DMS 273 (cell line): ENCODE measurements around the gene ARID3C.
"Not testable (repeated sequence)": the region's sequence is repeated elsewhere in the genome, so short reads cannot be mapped to it uniquely, and the experiment has no call there.

ENCODE experiments used
- DNase-seq: peaks from one replicate; lab custom pipeline; 2025; ENCODE audit not compliant: unreplicated experiment; lab: John Stamatoyannopoulos, UW

The ARID3C gene

DNA sequence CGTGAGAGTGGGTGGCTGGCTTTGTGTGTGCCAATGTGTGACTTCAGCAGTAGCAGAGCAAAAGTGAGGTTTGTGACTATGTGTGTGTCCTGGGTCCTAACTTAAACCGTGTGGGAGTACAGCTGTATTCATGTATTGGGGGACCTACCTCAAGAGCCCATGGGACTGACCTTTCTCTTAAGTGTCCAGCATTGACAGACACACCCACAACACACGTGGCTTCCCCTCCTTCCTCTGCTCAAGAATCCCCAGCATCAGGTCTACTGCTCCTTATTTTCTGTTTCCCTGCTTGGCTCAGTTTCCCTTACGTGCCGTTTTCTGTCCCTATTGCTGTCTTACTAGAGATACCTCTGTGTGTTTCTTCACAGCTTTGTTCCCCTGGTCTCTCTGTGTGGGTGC lies 23.7 kb upstream of the ARID3C start:
- no peak for DNase-seq

DNA sequence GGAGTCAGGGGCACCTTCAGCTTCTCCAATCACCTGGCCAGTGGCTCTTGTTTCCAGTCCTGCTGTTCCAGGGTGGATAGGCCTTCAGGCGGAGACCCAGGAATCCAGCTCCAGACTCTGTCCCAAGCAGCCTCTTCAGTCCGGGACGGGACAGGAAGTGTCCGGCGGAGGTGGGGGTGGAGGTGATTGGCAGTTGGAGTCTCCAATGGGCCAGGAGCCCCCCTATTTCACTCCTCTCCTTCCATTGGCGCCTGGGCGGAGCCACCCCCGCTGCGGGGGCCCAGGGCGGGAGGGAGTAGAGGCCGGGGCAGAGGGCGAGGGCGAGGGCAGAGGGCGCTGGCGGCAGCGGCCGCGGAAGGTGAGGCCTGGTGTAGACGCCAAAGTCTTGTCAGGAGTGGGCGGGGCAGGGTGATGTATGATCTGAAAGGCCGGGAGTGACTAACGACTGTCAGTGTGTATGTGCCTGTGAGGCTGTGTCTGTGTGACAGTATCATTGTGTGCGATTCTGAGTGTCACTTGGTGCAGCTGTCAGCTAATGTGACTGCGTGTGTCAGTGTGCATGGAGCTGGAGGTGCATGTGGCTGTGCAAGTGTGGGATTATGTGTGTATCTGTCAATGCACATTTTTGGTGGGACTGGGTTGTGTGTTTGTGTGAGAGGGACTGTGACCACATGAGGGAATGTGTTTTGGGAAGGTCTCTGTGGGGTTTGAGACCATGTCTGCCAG lies 23.2 kb upstream of the ARID3C start, which contains the start of gene IL11RA:
Gene IL11RA (plus strand): TSS at position 310 of the 726 bp plus-strand sequence. CDS start 3,033 bp downstream, outside the sequence.
- peak; percentile 82 for DNase-seq

DNA sequence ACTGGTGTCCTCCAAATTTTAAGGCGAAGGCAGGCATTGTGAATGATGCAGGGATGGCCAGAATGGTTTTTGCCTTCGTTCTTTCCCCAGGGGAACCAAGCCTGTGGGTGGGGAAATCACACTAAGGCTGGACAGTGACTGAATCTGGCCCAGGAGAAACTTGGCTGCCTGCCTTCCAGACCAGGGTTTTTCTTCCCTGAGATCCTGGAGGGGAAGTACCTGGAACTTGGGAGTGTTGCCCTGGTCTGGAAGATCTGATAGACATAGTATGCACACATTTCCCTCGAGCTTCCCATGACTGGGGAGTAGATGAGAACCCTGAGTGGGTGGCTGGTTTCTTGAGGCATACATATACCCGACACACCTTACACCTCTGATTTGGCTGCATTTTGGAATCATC lies 22.5 kb upstream of the ARID3C start:
- no peak for DNase-seq

DNA sequence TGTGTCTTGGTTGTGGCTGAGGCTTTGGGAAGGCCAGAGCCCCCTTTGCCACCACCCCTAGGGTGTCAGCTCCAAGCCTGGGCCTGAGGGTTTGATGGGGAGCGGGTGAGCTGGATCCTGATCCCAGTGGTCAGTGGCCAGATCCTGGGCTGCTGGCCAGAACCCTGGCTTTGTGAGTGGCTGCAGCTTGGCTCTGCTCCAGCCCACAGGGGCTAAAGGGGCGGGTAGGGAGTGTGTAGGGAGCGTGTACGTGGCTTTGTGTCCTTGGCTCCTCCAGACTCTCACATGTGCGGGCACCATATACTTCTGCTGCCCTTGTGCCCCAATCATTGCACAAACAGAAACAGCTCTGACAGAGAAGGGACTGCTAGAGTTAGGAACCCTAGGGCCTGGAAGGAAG lies 21.9 kb upstream of the ARID3C start:
- no peak for DNase-seq

DNA sequence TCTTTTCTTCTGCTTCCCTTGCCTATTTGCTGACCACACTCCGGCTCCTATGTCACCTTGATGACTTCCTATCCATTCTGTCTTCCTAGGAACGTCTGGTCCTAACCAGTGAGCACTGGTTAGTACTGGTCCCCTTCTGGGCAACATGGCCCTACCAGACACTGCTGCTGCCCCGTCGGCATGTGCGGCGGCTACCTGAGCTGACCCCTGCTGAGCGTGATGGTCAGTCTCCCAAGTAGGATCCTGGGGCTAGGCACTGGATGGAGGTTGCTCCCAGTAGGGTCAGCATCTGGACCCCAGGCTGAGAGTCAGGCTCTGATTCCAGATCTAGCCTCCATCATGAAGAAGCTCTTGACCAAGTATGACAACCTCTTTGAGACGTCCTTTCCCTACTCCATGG lies 19.8 kb upstream of the ARID3C start:
- DNase-seq: no peak

DNA sequence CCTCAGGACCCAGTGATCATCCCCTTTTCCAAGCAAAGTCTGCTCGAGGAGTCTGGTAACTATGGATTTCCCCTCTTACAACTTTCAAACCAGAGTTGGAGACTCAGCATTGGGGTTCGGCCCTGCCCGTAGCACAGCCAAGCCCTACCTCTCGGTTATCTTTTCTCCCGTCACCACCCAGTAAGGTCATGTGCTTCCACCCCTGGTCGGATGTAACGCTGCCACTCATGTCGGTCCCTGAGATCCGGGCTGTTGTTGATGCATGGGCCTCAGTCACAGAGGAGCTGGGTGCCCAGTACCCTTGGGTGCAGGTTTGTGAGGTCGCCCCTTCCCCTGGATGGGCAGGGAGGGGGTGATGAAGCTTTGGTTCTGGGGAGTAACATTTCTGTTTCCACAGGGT lies 18.8 kb upstream of the ARID3C start:
- no peak for DNase-seq

DNA sequence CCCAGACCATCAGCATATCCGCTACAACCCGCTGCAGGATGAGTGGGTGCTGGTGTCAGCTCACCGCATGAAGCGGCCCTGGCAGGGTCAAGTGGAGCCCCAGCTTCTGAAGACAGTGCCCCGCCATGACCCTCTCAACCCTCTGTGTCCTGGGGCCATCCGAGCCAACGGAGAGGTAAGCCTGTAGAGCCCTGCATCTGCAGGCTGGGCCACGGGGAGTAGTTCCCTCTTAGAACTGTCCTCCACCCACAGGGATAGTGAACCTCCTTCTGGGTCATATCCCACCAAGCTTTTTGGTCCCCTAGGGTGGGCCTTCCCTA lies 18.2 kb upstream of the ARID3C start:
- DNase-seq: no peak

DNA sequence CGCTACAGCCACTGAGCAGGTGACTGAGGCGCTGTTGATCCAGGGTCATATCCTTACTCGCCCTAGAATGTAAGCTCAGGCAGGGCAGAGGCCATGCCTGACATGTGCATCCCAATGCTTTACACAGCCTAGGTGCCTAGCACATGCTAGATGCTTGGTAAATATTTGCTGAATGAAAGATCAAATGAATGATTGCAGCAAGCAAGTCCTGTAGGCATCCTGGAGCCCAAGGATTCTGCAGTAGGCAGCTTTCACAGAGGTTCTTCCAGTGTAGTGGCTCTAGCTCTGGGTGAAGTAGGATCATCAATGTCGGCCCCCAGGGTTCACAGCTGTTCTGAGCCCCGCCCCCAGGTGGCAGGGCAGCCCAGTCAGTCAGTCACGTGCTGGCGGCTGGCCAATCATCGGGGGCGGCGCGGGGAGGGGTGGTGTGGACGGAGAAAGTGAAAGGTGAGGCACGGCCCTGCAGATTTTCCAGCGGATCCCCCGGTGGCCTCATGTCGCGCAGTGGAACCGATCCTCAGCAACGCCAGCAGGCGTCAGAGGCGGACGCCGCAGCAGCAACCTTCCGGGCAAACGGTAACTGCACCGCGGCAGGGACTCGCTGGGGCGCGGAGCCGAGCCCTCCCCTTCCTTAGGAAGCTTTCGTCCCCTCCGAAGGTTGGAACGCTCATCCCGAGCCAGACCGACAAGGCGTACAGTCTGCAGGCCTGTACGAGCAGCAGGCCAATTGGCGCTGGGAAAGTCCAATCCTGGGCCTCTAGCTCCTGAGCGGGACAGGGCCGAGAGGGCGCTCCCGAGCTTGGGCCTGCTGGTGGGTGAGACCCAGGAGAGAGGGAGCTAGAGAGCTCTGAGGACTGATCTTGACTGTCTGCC lies 17.6 kb upstream of the ARID3C start, which contains the start of gene GALT:
Gene GALT (plus strand): TSS at position 465 of the 873 bp plus-strand sequence. CDS start 30 bp downstream, at position 495.
- DNase-seq: peak; percentile 94

DNA sequence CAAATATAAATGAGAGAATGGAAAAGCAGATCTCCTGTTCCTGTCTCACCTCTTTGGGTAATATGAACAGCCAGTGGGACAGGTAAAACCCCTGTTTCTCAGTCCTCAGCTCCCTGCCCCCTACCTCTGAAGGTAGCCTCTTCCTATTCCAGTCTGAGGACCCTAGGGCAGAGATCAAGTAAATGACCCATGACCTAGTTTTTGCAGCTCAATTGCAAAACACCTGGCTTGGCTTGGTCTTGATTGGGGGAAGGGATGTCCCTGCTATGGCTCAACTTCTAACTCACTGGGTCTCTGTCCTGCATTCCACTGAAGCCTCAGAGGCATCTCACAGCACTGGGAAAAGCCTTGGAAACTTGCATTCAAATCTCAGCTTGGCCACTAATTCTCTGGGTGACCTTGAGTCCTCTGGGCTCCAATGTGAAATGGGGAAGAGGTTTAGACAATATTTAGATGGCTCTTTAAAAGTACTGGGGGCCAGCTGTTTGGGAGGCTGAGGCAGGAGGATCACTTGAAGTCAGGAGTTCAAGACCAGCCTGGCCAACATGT lies 16.0 kb upstream of the ARID3C start:
- no peak for DNase-seq

DNA sequence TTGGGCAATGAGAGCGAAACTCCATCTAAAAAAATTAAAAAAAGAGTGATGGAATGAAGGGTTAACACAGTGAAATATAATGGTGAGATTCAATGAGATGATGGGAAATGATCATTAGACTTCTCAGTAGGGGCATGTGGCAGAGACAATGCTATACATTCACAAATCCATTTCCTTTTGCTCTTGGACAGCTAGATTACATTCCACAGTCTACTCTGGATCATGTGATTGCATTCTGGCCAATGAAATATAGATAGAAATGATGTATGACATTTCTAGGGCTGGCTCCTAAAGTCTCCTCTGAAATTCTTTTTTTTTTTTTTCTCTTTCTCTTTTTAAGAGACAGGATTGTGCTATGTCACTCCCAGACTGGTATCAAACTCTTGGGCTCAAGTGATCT lies 13.8 kb upstream of the ARID3C start:
- DNase-seq: no peak

DNA sequence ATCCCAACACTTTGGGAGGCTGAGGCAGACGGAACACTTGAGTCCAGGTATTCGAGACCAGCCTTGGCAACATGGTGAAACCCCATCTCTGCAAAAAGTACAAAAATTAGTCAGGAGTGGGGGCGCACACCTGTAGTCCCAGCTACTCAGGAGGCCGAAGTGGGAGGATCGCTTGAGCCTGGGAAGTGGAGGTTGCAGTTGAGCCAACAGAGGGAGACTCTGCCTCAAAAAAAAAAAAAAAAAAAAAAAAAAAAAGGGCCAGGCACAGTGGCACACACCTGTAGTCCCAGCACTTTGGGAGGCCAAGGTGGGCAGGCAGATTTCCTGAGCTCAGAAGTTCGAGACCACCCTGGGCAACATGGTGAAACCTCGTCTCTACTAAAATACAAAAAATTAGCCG lies 10.5 kb upstream of the ARID3C start:
- not testable (repeated sequence) for DNase-seq

DNA sequence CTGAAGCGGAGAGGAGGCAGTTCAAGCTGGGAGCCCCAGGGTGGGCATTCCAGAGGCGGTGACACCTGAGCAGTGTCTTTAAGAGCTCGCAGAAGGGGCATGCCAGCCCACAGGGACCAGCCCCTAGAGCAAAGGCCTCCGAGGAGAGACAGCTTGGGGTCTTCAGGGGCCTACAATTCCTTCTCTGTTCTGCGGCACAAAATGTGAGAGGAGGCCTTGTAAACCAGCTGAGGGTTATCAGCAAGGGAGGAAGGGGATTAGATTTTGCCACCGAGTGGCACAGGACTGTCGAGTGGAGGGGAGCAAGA lies 9.2 kb upstream of the ARID3C start:
- DNase-seq: no peak

DNA sequence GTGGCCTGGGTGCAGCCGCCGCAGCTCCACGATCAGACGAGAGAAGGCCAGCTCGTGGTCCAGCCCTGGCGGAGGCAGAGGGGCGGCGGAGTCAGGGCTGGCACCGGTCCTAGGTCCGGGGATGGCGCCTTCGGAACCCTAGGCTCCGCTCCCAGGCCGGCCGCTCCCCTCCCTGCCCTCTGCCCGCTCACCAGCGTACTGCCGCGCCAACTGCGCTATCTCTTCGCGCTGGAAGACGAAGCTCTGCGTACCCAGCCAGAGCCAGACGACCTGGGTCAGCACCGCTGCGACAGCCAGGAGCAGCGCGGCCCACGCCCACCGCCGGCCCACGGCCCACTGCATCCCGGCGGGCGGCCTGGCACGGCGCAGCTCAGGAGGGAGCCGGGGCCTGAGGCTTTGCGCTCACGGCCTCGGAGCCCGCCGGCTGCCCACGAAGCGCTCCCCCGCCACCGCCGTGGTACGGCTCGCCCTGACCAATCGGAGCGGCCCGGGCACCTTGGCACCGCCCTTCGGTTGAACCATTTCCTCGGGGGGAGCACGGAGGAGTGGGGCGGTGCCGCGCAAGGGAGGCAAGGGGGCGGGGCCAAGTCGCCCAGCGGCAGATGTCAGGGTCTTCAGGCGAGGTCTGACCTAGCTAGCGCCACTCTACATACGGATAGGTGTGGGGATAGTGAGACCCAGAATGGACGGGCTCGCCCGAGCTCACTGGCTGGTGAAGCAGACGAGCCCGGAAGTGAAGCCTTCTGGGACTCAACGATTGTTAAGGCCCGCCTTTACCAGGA lies 8.7 kb upstream of the ARID3C start, which contains the start of gene SIGMAR1:
Gene SIGMAR1 (minus strand): TSS at position 432 of the 782 bp plus-strand sequence. CDS start 90 bp downstream, at position 342.
- DNase-seq: peak; percentile 98

DNA sequence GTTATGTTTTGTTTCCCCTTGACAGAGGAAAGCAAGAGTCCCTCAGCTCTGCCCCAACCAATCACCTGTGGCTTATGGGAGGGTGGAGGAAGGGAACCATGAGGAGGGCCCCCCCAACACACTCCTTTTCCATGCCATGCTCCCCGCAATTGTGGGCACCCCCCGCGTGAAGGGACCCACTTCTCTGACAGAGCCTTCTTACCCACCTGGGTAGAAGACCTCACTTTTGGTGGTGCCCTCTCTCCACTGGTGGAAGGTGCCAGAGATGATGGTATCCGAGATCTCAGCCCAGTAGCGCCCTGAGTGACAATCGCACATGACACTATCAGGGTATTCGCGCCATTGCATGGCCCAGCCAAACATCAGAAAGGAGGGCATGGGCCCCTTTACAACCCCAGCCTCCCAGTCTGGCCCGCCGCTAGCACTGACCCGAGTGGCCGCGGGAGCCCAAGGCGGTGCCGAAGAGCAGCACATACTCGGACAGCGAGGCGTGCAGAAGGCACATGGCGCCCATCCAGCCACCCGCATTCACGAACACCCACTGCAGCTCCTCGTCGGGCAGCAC lies 8.0 kb upstream of the ARID3C start:
- DNase-seq: peak; percentile 49

DNA sequence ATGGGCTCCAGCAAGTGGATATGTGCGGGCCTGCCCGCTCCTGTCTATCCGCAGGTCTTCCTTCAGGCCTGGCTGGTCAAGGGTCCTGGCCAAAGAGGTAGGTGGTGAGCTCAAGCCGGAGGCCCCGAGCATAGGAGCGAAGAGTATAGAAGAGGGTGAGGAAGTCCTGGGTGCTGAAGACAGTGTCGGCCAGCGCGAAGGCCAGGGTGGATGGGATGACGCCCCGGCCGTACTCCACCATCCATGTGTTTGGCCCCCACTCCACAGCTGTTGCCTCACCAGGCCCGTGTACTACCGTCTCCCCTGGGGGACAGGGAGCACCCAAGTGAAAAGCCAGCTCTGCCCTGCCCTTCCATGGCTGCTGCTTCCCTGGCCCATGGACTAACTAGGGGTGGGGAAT lies 6.7 kb upstream of the ARID3C start:
- no peak for DNase-seq

DNA sequence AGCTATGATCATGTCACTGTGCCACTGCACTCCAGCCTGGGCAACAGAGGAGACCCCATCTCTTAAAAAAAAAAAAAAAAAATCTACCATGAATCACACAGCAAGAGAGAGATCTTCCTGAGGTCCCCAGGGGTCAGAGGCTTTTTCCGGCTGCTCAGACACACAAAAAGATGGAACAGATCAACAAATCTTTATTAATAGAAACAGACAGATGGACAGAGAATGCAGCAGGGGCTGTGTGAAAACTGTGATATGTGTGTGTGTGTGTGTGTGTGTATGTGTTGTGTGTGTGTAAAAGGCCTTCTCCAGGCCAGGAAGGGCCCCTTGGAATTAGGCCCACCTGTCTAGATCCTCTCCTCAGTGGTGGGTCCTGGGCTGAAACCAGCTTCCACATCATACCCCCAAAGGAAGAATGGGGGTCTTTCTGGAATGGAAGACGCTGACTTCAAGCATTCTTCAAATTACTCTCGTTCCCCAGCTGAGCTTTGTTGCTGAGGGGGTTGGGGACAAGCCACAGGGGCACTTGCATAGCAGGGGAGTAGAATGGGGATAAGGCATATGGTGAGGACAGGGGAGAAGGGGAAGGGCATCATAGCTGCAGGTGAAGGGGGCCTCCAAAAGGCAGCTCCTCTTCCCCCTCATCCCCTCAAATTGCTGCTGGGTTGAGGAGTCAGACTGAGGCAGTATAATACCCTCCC lies 5.8 kb upstream of the ARID3C start:
- no peak for DNase-seq

DNA sequence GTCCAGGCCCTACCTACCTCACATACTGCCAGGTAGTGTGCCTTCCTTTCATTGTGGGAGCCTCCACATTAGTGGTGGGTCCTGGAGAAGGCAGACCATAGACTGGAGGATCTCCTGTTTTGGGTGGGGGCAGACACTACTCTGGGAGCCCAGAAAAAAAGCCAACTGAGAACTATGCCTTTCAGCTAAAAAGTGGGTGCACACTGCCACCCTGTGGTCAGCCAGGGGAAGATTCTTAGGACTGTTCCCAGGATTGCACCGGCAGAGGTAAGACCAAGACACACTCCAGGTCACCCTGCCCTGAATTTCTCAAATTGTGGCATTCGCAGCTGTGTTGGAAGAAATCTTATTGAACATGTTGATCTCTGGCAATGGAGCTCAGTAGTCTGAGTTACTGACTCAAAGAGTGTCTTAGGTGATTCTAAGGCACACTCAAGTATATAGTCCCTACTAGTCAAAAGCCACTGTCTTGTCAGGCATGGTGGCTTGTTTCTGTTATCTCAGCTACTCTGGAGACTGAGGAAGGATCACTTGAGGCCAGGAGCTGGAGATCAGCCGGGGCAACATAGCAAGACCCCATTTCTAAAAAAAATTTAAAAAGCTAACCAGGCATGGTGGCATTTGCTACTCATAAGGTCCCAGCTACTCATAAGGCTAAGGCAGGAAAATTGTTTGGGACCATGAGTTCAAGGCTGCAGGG lies 5.1 kb upstream of the ARID3C start:
- peak; percentile 82 for DNase-seq

DNA sequence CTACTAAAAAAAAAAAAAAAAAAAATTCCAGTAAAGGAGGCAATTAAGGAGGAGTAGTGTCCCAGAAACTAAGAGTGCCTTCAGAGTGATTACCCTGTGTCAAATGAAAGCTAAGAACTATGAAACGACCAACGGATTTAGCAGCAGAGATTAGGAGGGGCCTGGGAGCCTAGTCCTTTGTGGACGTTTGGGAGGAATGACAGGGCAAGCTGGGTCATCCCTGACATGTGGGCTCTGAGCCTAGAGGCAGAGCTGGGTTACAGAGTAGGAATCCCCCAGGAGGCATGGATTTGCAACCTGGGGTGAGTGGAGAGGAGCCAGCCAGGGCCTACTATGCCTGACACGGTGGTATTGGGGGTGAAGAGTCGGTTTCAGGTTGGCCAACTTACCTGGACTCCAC lies 4.3 kb upstream of the ARID3C start:
- DNase-seq: no peak

DNA sequence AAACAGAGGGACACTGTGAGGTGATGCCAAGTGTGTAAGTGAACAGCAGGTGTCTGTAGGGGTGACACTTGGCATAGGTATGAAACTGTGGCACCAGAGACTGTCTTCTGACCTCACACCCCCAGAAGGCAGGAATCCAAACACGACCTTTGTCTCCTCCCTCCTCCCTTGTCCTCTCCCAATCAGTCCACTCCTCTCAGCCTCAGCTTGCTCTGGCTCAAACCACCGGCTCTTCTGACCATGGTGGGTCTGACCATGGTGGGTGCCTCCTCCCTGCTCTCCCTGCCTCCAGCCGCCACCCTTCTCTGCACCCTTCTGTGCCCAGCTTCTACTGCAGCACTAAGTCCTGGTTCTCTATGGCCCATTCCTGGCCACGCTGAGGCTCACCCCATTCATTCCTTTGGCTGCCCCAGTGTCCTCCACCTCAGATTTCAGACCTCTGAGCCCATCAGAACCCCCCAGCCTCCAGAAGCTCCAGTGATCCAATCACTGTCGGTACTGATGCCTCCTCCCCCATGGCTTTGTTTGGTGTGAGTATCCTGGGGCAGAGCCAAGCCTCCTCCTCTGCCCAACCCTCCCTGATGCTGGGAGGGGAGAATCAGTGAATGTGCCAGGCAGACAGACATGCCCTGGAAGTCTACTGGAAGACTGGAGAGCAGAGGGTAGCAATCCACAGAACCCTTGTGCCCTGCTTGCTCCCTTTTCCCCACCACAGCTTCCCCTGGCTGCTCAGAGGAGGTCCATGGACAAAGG lies 1.7 kb upstream of the ARID3C start:
- DNase-seq: peak; percentile 45
